HepG2 (cell line): Measurements from ENCODE around the gene TACC3. TPM values are rescaled to one million over a fixed set of nuclear protein-coding genes. Genes with fewer than 3 reads are reported as not detected.

ENCODE experiments used
- KDM5A ChIP-seq: fragments of 200-600 bp; sonication (generic); IDR thresholded peaks from 2 replicates; pipeline ENCODE4 v1.7.0; 2018; ENCODE audit warnings: antibody characterized with exemption, mild to moderate bottlenecking, low read length, borderline replicate concordance
- PTBP1 ChIP-seq: fragments of 200-400 bp; formaldehyde crosslinking; IDR thresholded peaks from 2 replicates; pipeline ENCODE4 v1.6.1; 2018; ENCODE audit warnings: low read length, low read depth; ENCODE audit not compliant: poor library complexity, severe bottlenecking
- RAD21 ChIP-seq: fragments of 450-650 bp; formaldehyde crosslinking; IDR thresholded peaks from 2 replicates; pipeline ENCODE4 v1.5.0; 2020; ENCODE audit warnings: mild to moderate bottlenecking
- RBM22 ChIP-seq: fragments of 200-400 bp; formaldehyde crosslinking; optimal IDR thresholded peaks from 2 replicates; pipeline ENCODE3; 2017; ENCODE audit warnings: mild to moderate bottlenecking, low read length, moderate library complexity
- SRSF9 ChIP-seq: fragments of 200-400 bp; formaldehyde crosslinking; IDR thresholded peaks from 2 replicates; pipeline ENCODE4 v1.6.1; 2018; ENCODE audit warnings: borderline replicate concordance, mild to moderate bottlenecking, low read depth, low read length; ENCODE audit not compliant: insufficient read depth, poor library complexity, severe bottlenecking
- YEATS4 ChIP-seq: sonication (generic); formaldehyde crosslinking; IDR thresholded peaks from 2 replicates; pipeline ENCODE4 v1.4.0; 2020; ENCODE audit warnings: missing genetic modification reagents, borderline replicate concordance
- ZNF431 ChIP-seq: sonication (generic); formaldehyde crosslinking; IDR thresholded peaks from 2 replicates; pipeline ENCODE4 v1.9.0; 2022; ENCODE audit warnings: missing genetic modification reagents, low read depth, mild to moderate bottlenecking, borderline replicate concordance
- polyA plus RNA-seq, 8 experiments: library from polyadenylated mRNA; depleted of rRNA in 3 of 8; stranded (reverse) in 7 of 8; unstranded in 1 of 8; fragments of >200 nt; fragmentation: Illumina TruSeq in 4 of 8; extraction: Trizol in 4 of 8; gene quantifications; 2 replicates each; pipeline versions ENCODE4 v1.2.1 to v1.2.3, GENCODE V29; 2011 to 2016; ENCODE audit warnings: low read depth in 4 of 8, missing spikeins in 1 of 8, mixed read lengths in 1 of 8; ENCODE audit not compliant: insufficient read depth in 1 of 8
- total RNA-seq, 5 experiments: library from RNA; depleted of rRNA; stranded (reverse); fragments of >200 nt; fragmentation: Illumina TruSeq; extraction: Trizol; gene quantifications; 2 replicates each; pipeline ENCODE4 v1.2.3, GENCODE V29; 2016; ENCODE audit warnings: low read depth in 1 of 5
- TF ChIP-seq, protein P1 (sequence below): sonication (generic); formaldehyde crosslinking; IDR thresholded peaks from 2 replicates; pipeline ENCODE4 v1.4.0; 2020; ENCODE audit warnings: mild to moderate bottlenecking, missing genetic modification reagents, borderline replicate concordance
- TF ChIP-seq, protein P2 (sequence below): sonication (generic); formaldehyde crosslinking; conservative IDR thresholded peaks from 2 replicates; pipeline ENCODE4 v1.4.0; 2020; ENCODE audit warnings: missing genetic modification reagents
- TF ChIP-seq, protein P3 (sequence below): sonication (generic); formaldehyde crosslinking; conservative IDR thresholded peaks from 2 replicates; pipeline ENCODE4 v1.8.0; 2022; ENCODE audit warnings: low read depth, missing genetic modification reagents
- TF ChIP-seq, protein P4 (sequence below): sonication (generic); formaldehyde crosslinking; IDR thresholded peaks from 2 replicates; pipeline ENCODE4 v1.5.0; 2020; ENCODE audit warnings: mild to moderate bottlenecking, missing genetic modification reagents
- TF ChIP-seq, protein P5 (sequence below): sonication (generic); formaldehyde crosslinking; IDR thresholded peaks from 2 replicates; pipeline ENCODE4 v1.8.1; 2023; ENCODE audit warnings: mild to moderate bottlenecking, missing genetic modification reagents
- TF ChIP-seq, protein P6 (sequence below): sonication (generic); formaldehyde crosslinking; IDR thresholded peaks from 2 replicates; pipeline ENCODE4 v1.5.0; 2020; ENCODE audit warnings: missing genetic modification reagents

The TACC3 gene
- total and polyA plus RNA-seq, 2 of the 13 experiments (the other 11 are each of a cell fraction or from before 2014, with no cell fraction given): 20.3 to 21.2 TPM

DNA sequence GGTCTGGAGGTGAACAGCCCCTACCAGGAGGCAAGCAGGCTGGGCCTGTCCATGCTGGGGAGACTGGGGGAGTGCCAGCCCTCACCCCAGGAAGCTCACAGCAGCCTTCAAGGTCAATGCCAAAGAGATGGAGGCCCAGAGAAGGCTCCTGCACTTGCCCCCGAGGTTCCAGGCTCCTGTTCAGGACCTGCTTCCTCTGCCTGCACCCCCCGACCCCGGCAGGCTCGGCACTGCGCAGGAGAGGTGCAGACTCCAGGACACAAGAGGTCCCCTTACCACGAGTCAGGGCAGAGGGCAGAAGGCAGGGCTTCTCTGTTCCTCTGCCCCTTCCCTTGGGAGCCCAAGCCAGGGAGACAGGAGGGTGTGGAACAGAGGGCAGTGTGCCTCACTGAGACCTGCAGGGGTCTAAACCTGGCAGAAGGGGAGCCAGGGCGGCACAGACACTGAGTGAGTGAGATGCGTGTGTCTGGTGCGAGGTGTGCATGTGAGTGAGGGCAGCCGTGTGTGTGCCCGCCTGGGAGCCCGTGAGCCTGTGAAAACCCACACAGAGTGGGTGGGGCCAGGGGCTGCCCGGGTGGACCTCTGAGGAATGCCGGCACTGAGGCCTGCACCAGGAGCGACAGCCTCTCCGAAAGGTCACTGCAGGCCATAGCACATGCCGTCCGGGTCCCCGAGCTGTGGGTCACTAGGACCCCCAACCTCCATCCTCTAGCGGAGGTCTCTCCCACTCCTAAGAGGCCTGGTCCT, 41.1 kb downstream of the TACC3 start (continued):
- TF ChIP-seq, protein P1, sequence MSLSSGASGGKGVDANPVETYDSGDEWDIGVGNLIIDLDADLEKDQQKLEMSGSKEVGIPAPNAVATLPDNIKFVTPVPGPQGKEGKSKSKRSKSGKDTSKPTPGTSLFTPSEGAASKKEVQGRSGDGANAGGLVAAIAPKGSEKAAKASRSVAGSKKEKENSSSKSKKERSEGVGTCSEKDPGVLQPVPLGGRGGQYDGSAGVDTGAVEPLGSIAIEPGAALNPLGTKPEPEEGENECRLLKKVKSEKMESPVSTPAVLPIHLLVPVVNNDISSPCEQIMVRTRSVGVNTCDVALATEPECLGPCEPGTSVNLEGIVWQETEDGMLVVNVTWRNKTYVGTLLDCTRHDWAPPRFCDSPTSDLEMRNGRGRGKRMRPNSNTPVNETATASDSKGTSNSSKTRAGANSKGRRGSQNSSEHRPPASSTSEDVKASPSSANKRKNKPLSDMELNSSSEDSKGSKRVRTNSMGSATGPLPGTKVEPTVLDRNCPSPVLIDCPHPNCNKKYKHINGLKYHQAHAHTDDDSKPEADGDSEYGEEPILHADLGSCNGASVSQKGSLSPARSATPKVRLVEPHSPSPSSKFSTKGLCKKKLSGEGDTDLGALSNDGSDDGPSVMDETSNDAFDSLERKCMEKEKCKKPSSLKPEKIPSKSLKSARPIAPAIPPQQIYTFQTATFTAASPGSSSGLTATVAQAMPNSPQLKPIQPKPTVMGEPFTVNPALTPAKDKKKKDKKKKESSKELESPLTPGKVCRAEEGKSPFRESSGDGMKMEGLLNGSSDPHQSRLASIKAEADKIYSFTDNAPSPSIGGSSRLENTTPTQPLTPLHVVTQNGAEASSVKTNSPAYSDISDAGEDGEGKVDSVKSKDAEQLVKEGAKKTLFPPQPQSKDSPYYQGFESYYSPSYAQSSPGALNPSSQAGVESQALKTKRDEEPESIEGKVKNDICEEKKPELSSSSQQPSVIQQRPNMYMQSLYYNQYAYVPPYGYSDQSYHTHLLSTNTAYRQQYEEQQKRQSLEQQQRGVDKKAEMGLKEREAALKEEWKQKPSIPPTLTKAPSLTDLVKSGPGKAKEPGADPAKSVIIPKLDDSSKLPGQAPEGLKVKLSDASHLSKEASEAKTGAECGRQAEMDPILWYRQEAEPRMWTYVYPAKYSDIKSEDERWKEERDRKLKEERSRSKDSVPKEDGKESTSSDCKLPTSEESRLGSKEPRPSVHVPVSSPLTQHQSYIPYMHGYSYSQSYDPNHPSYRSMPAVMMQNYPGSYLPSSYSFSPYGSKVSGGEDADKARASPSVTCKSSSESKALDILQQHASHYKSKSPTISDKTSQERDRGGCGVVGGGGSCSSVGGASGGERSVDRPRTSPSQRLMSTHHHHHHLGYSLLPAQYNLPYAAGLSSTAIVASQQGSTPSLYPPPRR (CRISPR knock-in tag): no peak
- no peak for TF ChIP-seq KDM5A
- TF ChIP-seq, protein P2, sequence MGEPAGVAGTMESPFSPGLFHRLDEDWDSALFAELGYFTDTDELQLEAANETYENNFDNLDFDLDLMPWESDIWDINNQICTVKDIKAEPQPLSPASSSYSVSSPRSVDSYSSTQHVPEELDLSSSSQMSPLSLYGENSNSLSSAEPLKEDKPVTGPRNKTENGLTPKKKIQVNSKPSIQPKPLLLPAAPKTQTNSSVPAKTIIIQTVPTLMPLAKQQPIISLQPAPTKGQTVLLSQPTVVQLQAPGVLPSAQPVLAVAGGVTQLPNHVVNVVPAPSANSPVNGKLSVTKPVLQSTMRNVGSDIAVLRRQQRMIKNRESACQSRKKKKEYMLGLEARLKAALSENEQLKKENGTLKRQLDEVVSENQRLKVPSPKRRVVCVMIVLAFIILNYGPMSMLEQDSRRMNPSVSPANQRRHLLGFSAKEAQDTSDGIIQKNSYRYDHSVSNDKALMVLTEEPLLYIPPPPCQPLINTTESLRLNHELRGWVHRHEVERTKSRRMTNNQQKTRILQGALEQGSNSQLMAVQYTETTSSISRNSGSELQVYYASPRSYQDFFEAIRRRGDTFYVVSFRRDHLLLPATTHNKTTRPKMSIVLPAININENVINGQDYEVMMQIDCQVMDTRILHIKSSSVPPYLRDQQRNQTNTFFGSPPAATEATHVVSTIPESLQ (CRISPR knock-in tag): no peak
- TF ChIP-seq, protein P3, sequence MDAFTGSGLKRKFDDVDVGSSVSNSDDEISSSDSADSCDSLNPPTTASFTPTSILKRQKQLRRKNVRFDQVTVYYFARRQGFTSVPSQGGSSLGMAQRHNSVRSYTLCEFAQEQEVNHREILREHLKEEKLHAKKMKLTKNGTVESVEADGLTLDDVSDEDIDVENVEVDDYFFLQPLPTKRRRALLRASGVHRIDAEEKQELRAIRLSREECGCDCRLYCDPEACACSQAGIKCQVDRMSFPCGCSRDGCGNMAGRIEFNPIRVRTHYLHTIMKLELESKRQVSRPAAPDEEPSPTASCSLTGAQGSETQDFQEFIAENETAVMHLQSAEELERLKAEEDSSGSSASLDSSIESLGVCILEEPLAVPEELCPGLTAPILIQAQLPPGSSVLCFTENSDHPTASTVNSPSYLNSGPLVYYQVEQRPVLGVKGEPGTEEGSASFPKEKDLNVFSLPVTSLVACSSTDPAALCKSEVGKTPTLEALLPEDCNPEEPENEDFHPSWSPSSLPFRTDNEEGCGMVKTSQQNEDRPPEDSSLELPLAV (CRISPR knock-in tag): no peak
- TF ChIP-seq, protein P4, sequence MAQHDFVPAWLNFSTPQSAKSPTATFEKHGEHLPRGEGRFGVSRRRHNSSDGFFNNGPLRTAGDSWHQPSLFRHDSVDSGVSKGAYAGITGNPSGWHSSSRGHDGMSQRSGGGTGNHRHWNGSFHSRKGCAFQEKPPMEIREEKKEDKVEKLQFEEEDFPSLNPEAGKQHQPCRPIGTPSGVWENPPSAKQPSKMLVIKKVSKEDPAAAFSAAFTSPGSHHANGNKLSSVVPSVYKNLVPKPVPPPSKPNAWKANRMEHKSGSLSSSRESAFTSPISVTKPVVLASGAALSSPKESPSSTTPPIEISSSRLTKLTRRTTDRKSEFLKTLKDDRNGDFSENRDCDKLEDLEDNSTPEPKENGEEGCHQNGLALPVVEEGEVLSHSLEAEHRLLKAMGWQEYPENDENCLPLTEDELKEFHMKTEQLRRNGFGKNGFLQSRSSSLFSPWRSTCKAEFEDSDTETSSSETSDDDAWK (CRISPR knock-in tag): no peak
- no peak for TF ChIP-seq SRSF9
- TF ChIP-seq PTBP1: no peak
- TF ChIP-seq, protein P5, sequence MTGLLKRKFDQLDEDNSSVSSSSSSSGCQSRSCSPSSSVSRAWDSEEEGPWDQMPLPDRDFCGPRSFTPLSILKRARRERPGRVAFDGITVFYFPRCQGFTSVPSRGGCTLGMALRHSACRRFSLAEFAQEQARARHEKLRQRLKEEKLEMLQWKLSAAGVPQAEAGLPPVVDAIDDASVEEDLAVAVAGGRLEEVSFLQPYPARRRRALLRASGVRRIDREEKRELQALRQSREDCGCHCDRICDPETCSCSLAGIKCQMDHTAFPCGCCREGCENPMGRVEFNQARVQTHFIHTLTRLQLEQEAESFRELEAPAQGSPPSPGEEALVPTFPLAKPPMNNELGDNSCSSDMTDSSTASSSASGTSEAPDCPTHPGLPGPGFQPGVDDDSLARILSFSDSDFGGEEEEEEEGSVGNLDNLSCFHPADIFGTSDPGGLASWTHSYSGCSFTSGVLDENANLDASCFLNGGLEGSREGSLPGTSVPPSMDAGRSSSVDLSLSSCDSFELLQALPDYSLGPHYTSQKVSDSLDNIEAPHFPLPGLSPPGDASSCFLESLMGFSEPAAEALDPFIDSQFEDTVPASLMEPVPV (CRISPR knock-in tag): no peak
- TF ChIP-seq ZNF431: no peak
- TF ChIP-seq, protein P6, sequence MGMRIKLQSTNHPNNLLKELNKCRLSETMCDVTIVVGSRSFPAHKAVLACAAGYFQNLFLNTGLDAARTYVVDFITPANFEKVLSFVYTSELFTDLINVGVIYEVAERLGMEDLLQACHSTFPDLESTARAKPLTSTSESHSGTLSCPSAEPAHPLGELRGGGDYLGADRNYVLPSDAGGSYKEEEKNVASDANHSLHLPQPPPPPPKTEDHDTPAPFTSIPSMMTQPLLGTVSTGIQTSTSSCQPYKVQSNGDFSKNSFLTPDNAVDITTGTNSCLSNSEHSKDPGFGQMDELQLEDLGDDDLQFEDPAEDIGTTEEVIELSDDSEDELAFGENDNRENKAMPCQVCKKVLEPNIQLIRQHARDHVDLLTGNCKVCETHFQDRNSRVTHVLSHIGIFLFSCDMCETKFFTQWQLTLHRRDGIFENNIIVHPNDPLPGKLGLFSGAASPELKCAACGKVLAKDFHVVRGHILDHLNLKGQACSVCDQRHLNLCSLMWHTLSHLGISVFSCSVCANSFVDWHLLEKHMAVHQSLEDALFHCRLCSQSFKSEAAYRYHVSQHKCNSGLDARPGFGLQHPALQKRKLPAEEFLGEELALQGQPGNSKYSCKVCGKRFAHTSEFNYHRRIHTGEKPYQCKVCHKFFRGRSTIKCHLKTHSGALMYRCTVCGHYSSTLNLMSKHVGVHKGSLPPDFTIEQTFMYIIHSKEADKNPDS: no peak
- TF ChIP-seq RAD21 (CRISPR knock-in tag): no peak
- TF ChIP-seq RBM22: no peak
- TF ChIP-seq YEATS4 (CRISPR knock-in tag): no peak
